Keratinocyte (primary cell): Measurements from ENCODE around the gene KRTAP3-1. TPM values are rescaled to one million over a fixed set of nuclear protein-coding genes. Genes with fewer than 3 reads are reported as not detected.
"Not testable (repeated sequence)": the region's sequence is repeated elsewhere in the genome, so short reads cannot be mapped to it uniquely, and the experiment has no call there.

ENCODE experiments used
- DNase-seq: peaks from one replicate; pipeline ENCODE4 v3.0.0-alpha.2; 2011; ENCODE audit warnings: low read depth, missing footprints, low spot score
- FAIRE-seq: peaks from 2 replicates; lab custom pipeline; 2011; peaks lifted over from hg19 to GRCh38; lab: Jason Lieb, UNC
- H2AFZ ChIP-seq: 2 replicates; pipeline ENCODE4 v1.6.0; 2012; ENCODE audit warnings: low read length, control low read depth, inconsistent platforms; ENCODE audit not compliant: control insufficient read depth
- H3K27ac ChIP-seq: 2 replicates; pipeline ENCODE4 v1.5.1; 2011; ENCODE audit warnings: low read length; ENCODE audit not compliant: control insufficient read depth, insufficient read depth
- H3K27me3 ChIP-seq: 3 replicates; pipeline ENCODE4 v1.6.0; 2011; ENCODE audit warnings: low read length; ENCODE audit not compliant: control insufficient read depth, insufficient read depth; ENCODE audit errors: extremely low read depth
- H3K36me3 ChIP-seq, 2 experiments: 2 replicates in 1 of 2; 3 replicates in 1 of 2; pipeline ENCODE4 v1.5.1; 2011; ENCODE audit warnings: low read length in 2 of 2, mild to moderate bottlenecking in 1 of 2; ENCODE audit not compliant: control insufficient read depth in 2 of 2, insufficient read depth in 2 of 2; ENCODE audit errors: extremely low read depth in 1 of 2
- H3K4me1 ChIP-seq: 3 replicates; pipeline ENCODE4 v1.5.1; 2011; ENCODE audit warnings: low read length; ENCODE audit not compliant: control insufficient read depth, insufficient read depth; ENCODE audit errors: extremely low read depth
- H3K4me2 ChIP-seq: 3 replicates; pipeline ENCODE4 v1.6.0; 2011; ENCODE audit warnings: low read depth, low read length; ENCODE audit not compliant: control insufficient read depth, insufficient read depth; ENCODE audit errors: extremely low read depth
- H3K4me3 ChIP-seq, 3 experiments: fragments of 200-600 bp in 1 of 3; sonication (generic) in 1 of 3; 2 replicates in 2 of 3; 3 replicates in 1 of 3; pipeline ENCODE4 v1.5.1; 2011 to 2016; ENCODE audit warnings: low read length in 3 of 3, mild to moderate bottlenecking in 3 of 3, control low read depth in 2 of 3, inconsistent platforms in 1 of 3, low read depth in 1 of 3, mixed read lengths in 1 of 3, mixed run types in 1 of 3, moderate library complexity in 1 of 3; ENCODE audit not compliant: control insufficient read depth in 2 of 3, insufficient read depth in 2 of 3; ENCODE audit errors: extremely low read depth in 1 of 3
- H3K79me2 ChIP-seq: 2 replicates; pipeline ENCODE4 v1.6.0; 2012; ENCODE audit warnings: low read length; ENCODE audit not compliant: control insufficient read depth, insufficient read depth
- H3K9ac ChIP-seq: 3 replicates; pipeline ENCODE4 v1.6.0; 2011; ENCODE audit warnings: low read length; ENCODE audit not compliant: control insufficient read depth, insufficient read depth; ENCODE audit errors: extremely low read depth
- H3K9me1 ChIP-seq: 3 replicates; pipeline ENCODE4 v1.6.0; 2011; ENCODE audit warnings: low read length; ENCODE audit not compliant: control insufficient read depth, insufficient read depth; ENCODE audit errors: extremely low read depth
- H3K9me3 ChIP-seq: 2 replicates; pipeline ENCODE4 v1.5.1; 2012; ENCODE audit warnings: low read depth, low read length; ENCODE audit not compliant: control insufficient read depth
- H4K20me1 ChIP-seq: 3 replicates; pipeline ENCODE4 v1.6.0; 2011; ENCODE audit warnings: low read length; ENCODE audit not compliant: control insufficient read depth, insufficient read depth; ENCODE audit errors: extremely low read depth
- EZH2 ChIP-seq: IDR thresholded peaks from one replicate; pipeline ENCODE4 v1.6.1; 2012; ENCODE audit warnings: inconsistent platforms, mild to moderate bottlenecking, low read length, moderate library complexity
- dilution Hi-C: fragments of 300-500 bp; cut with MboI; formaldehyde crosslinking; loops from one replicate; pipeline ENCODE4 v1.7.0; 2020; ENCODE audit warnings: low sequenced_read_pairs; ENCODE audit not compliant: extremely low pct_ligation_motif_present
- polyA plus RNA-seq, 5 experiments: library from polyadenylated mRNA; depleted of rRNA in 3 of 5; stranded (reverse) in 3 of 5; stranded (forward) in 1 of 5; unstranded in 1 of 5; fragments of >200 nt; gene quantifications; 1 replicate in 1 of 5; 2 replicates in 3 of 5; 3 replicates in 1 of 5; pipeline versions ENCODE4 v1.2.1 to v1.2.3, GENCODE V29; 2011 to 2012; ENCODE audit warnings: missing spikeins in 2 of 5, low read depth in 1 of 5, low replicate concordance in 1 of 5
- TF ChIP-seq, protein P1 (sequence below), 3 experiments: IDR thresholded peaks in 1 of 3; conservative IDR thresholded peaks in 1 of 3; optimal IDR thresholded peaks in 1 of 3; 2 replicates in 2 of 3; 3 replicates in 1 of 3; pipeline versions ENCODE3 to v1.5.1; 2011; ENCODE audit warnings: low read length in 3 of 3, mild to moderate bottlenecking in 3 of 3, moderate library complexity in 2 of 3, control low read depth in 1 of 3, inconsistent platforms in 1 of 3; ENCODE audit not compliant: insufficient read depth in 2 of 3; ENCODE audit errors: extremely low read depth in 1 of 3

KRTAP3-1 gene
- polyA plus RNA-seq, 1 donor (not counting 4 experiments of a cell fraction or from before 2014, with no cell fraction given), result not detected

GRCh38 chr17:41042953-41043352 is 34.0 kb upstream of the KRTAP3-1 start:
- Histone ChIP-seq H3K9me3 (no peaks in the 10 kb centered on the region), H3K27ac (no peak overlapping the region), H4K20me1 (no peaks in the 10 kb centered on the region), H3K9ac (no peak overlapping the region), H3K36me3 (no peaks in the 10 kb centered on the region), H3K79me2 (no peaks in the 10 kb centered on the region), H3K9me1 (no peaks in the 10 kb centered on the region), H2AFZ (no peak overlapping the region), H3K4me1 (no peaks in the 10 kb centered on the region), H3K4me2 (no peak overlapping the region), H3K4me3 (no peak overlapping the region), H3K27me3 (no peaks in the 10 kb centered on the region)
- no peak for FAIRE-seq
- dilution Hi-C loops, result no loop called here
- TF ChIP-seq, protein P1, sequence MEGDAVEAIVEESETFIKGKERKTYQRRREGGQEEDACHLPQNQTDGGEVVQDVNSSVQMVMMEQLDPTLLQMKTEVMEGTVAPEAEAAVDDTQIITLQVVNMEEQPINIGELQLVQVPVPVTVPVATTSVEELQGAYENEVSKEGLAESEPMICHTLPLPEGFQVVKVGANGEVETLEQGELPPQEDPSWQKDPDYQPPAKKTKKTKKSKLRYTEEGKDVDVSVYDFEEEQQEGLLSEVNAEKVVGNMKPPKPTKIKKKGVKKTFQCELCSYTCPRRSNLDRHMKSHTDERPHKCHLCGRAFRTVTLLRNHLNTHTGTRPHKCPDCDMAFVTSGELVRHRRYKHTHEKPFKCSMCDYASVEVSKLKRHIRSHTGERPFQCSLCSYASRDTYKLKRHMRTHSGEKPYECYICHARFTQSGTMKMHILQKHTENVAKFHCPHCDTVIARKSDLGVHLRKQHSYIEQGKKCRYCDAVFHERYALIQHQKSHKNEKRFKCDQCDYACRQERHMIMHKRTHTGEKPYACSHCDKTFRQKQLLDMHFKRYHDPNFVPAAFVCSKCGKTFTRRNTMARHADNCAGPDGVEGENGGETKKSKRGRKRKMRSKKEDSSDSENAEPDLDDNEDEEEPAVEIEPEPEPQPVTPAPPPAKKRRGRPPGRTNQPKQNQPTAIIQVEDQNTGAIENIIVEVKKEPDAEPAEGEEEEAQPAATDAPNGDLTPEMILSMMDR (optimal IDR thresholded peaks at IDR 0.05 in 1 of 3, IDR thresholded peaks at IDR 0.05 in 1 of 3, conservative IDR thresholded peaks at IDR 0.05 in 1 of 3; ENCODE audit: extremely low read depth in 1 of 3, insufficient read depth in 2 of 3, low read length in 3 of 3), result no peak
- no peak for TF ChIP-seq EZH2
- DNase-seq, result no peak

DNA sequence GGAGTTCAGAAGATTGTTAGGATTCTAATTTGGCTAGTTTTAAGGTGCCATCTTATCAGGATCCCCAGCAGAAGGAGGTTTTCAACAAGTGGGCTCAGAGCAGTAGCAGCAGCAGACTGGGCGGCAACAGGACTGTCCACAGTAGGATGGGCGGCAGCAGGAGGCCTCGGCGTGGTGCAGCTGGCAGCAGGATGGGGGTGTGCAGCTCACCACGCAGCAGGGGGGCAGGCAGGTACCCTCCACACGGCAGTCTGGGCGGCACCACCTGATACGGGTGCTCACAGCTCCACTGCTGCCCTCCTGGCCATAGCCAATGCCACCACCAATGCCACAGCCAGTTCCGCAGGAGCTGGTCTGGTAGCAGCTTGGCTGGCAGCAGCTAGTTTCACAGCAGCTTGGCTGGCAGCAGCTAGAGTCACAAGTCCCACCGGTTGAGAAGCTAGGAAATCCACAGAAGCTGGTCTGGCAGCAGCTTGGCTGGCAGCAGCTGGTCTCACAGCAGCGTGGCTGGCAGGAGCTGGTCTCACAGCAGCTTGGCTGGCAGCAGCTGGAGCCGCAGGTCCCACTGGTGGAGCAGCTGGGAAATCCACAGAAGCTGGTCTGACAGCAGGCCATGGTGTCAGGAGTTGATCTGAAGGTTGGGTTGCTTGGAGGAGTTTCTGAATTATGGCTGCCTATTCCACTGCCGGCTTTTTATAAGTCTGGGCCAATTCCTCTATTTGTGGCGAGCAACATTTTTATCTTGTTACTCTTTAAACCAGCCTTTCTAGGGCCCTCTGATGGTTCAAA is 32.0 kb upstream of the KRTAP3-1 start, which contains the start of gene KRTAP1-1:
Gene KRTAP1-1 (minus strand): TSS at position 668 of the 789 bp plus-strand sequence. CDS start 53 bp downstream, at position 615.
- FAIRE-seq, result peak; percentile 48
- H2AFZ ChIP-seq, result peak within 1 kb of the TSS; percentile 74
- DNase-seq, result not testable (repeated sequence)

More for the DNA sequence above, 32.0 kb upstream of the KRTAP3-1 start, which contains the start of gene KRTAP1-1:
- H3K36me3 ChIP-seq, H3K79me2 ChIP-seq, H3K4me2 ChIP-seq, H3K9me1 ChIP-seq, H3K9ac ChIP-seq, H3K4me3 ChIP-seq, H3K27me3 ChIP-seq, H3K27ac ChIP-seq, dilution Hi-C loops, H3K9me3 ChIP-seq, H4K20me1 ChIP-seq, H3K4me1 ChIP-seq: not testable (repeated sequence)
